Measurements from ENCODE around the gene DCAF4. TPM values are rescaled to one million over a fixed set of nuclear protein-coding genes. Genes with fewer than 3 reads are reported as not detected.
"Not testable (repeated sequence)": the region's sequence is repeated elsewhere in the genome, so short reads cannot be mapped to it uniquely, and the experiment has no call there.

The DCAF4 gene
- total RNA-seq, 1 donor from 2014 or later = 14.0 TPM

- intact Hi-C loops (cut with DNase I) = no loop called here
- ATAC-seq (no peak), DNase-seq (ENCODE audit: low spot score) (no peak)
These were observed 73.1 kb downstream of the DCAF4 start for GRCh38 chr14:72999316-72999715.

GRCh38 chr14:73000073-73000472, 73.8 kb downstream of the DCAF4 start:
- intact Hi-C loops (cut with DNase I) = no loop called here
- no peak for DNase-seq (ENCODE audit: low spot score)
- no peak for ATAC-seq

GRCh38 chr14:73003681-73004080, 77.4 kb downstream of the DCAF4 start:
- no peak for DNase-seq (ENCODE audit: low spot score)
- ATAC-seq = no peak
- intact Hi-C loops (cut with DNase I) = no loop called here

- ATAC-seq; intact Hi-C loops (cut with DNase I); DNase-seq (ENCODE audit: low spot score): not testable (repeated sequence)
These were observed 78.4 kb downstream of the DCAF4 start for GRCh38 chr14:73004641-73005040.

- intact Hi-C loops (cut with DNase I) = no loop called here
- no peak for DNase-seq (ENCODE audit: low spot score)
- ATAC-seq = peak; percentile 93
These were observed 81.6 kb downstream of the DCAF4 start for GRCh38 chr14:73007835-73008234.

- ATAC-seq (peak; percentile 79), DNase-seq (ENCODE audit: low spot score) (no peak)
- intact Hi-C loops (cut with DNase I) = no loop called here
These were observed 82.2 kb downstream of the DCAF4 start for GRCh38 chr14:73008501-73008900.

Other genes with a start within 250 kb of the DCAF4 start
- 2.9 TPM for gene DPF3, start 32.4 kb upstream of the DCAF4 start, total RNA-seq
- 22.4 TPM for gene ZFYVE1, start 100.6 kb downstream of the DCAF4 start, total RNA-seq
- gene RBM25, start 132.1 kb downstream of the DCAF4 start, total RNA-seq = 100 TPM
- gene PSEN1, start 210.0 kb downstream of the DCAF4 start, total RNA-seq = 62.1 TPM

Measured in sciatic nerve (tissue), 2 donors.